ENCODE results near the gene WNK3.

GRCh38 chrX:54182194-54182863 is 175.5 kb downstream of the WNK3 start:
- TF ChIP-seq POLR2AphosphoS5 (IDR thresholded peaks at IDR 0.05; ENCODE audit: low read depth) (no peak), CTCF (conservative IDR thresholded peaks at IDR 0.05; ENCODE audit: low read depth in 2 of 2) (no peak), EZH2 (IDR thresholded peaks at IDR 0.05; ENCODE audit: low read depth, unreplicated experiment) (no peak), JUNB (IDR thresholded peaks at IDR 0.05; ENCODE audit: unreplicated experiment) (no peak), CREB1 (CRISPR knock-in tag; IDR thresholded peaks at IDR 0.05; ENCODE audit: low read depth) (no peak), EZH2phosphoT487 (IDR thresholded peaks at IDR 0.05; ENCODE audit: unreplicated experiment) (no peak), NANOG (IDR thresholded peaks at IDR 0.05; ENCODE audit: borderline replicate concordance) (no peak), ETS1 (IDR thresholded peaks at IDR 0.05) (no peak), STAT1 (IDR thresholded peaks at IDR 0.05; ENCODE audit: unreplicated experiment) (no peak), ZNF114 (CRISPR knock-in tag; IDR thresholded peaks at IDR 0.05) (no peak), ZNF331 (CRISPR knock-in tag; IDR thresholded peaks at IDR 0.05; ENCODE audit: low read depth) (no peak)
- TF ChIP-seq, protein P1, sequence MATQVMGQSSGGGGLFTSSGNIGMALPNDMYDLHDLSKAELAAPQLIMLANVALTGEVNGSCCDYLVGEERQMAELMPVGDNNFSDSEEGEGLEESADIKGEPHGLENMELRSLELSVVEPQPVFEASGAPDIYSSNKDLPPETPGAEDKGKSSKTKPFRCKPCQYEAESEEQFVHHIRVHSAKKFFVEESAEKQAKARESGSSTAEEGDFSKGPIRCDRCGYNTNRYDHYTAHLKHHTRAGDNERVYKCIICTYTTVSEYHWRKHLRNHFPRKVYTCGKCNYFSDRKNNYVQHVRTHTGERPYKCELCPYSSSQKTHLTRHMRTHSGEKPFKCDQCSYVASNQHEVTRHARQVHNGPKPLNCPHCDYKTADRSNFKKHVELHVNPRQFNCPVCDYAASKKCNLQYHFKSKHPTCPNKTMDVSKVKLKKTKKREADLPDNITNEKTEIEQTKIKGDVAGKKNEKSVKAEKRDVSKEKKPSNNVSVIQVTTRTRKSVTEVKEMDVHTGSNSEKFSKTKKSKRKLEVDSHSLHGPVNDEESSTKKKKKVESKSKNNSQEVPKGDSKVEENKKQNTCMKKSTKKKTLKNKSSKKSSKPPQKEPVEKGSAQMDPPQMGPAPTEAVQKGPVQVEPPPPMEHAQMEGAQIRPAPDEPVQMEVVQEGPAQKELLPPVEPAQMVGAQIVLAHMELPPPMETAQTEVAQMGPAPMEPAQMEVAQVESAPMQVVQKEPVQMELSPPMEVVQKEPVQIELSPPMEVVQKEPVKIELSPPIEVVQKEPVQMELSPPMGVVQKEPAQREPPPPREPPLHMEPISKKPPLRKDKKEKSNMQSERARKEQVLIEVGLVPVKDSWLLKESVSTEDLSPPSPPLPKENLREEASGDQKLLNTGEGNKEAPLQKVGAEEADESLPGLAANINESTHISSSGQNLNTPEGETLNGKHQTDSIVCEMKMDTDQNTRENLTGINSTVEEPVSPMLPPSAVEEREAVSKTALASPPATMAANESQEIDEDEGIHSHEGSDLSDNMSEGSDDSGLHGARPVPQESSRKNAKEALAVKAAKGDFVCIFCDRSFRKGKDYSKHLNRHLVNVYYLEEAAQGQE (IDR thresholded peaks at IDR 0.05; ENCODE audit: unreplicated experiment): no peak
- TF ChIP-seq, protein P2, sequence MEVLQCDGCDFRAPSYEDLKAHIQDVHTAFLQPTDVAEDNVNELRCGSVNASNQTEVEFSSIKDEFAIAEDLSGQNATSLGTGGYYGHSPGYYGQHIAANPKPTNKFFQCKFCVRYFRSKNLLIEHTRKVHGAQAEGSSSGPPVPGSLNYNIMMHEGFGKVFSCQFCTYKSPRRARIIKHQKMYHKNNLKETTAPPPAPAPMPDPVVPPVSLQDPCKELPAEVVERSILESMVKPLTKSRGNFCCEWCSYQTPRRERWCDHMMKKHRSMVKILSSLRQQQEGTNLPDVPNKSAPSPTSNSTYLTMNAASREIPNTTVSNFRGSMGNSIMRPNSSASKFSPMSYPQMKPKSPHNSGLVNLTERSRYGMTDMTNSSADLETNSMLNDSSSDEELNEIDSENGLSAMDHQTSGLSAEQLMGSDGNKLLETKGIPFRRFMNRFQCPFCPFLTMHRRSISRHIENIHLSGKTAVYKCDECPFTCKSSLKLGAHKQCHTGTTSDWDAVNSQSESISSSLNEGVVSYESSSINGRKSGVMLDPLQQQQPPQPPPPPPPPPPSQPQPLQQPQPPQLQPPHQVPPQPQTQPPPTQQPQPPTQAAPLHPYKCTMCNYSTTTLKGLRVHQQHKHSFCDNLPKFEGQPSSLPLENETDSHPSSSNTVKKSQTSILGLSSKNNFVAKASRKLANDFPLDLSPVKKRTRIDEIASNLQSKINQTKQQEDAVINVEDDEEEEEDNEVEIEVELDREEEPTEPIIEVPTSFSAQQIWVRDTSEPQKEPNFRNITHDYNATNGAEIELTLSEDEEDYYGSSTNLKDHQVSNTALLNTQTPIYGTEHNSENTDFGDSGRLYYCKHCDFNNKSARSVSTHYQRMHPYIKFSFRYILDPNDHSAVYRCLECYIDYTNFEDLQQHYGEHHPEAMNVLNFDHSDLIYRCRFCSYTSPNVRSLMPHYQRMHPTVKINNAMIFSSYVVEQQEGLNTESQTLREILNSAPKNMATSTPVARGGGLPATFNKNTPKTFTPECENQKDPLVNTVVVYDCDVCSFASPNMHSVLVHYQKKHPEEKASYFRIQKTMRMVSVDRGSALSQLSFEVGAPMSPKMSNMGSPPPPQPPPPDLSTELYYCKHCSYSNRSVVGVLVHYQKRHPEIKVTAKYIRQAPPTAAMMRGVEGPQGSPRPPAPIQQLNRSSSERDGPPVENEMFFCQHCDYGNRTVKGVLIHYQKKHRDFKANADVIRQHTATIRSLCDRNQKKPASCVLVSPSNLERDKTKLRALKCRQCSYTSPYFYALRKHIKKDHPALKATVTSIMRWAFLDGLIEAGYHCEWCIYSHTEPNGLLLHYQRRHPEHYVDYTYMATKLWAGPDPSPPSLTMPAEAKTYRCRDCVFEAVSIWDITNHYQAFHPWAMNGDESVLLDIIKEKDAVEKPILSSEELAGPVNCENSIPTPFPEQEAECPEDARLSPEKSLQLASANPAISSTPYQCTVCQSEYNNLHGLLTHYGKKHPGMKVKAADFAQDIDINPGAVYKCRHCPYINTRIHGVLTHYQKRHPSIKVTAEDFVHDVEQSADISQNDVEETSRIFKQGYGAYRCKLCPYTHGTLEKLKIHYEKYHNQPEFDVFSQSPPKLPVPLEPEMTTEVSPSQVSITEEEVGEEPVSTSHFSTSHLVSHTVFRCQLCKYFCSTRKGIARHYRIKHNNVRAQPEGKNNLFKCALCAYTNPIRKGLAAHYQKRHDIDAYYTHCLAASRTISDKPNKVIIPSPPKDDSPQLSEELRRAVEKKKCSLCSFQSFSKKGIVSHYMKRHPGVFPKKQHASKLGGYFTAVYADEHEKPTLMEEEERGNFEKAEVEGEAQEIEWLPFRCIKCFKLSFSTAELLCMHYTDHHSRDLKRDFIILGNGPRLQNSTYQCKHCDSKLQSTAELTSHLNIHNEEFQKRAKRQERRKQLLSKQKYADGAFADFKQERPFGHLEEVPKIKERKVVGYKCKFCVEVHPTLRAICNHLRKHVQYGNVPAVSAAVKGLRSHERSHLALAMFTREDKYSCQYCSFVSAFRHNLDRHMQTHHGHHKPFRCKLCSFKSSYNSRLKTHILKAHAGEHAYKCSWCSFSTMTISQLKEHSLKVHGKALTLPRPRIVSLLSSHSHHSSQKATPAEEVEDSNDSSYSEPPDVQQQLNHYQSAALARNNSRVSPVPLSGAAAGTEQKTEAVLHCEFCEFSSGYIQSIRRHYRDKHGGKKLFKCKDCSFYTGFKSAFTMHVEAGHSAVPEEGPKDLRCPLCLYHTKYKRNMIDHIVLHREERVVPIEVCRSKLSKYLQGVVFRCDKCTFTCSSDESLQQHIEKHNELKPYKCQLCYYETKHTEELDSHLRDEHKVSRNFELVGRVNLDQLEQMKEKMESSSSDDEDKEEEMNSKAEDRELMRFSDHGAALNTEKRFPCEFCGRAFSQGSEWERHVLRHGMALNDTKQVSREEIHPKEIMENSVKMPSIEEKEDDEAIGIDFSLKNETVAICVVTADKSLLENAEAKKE (CRISPR knock-in tag; IDR thresholded peaks at IDR 0.05): no peak
